IPS-15b (cell line): Measurements from ENCODE around the gene GAL3ST1.
"Not testable (repeated sequence)": the region's sequence is repeated elsewhere in the genome, so short reads cannot be mapped to it uniquely, and the experiment has no call there.

Experiments used
- H3K27me3 ChIP-seq: one replicate; pipeline ENCODE4 v1.6.1; 2013; ENCODE audit warnings: low read length; ENCODE audit not compliant: control insufficient read depth, insufficient read depth
- H3K36me3 ChIP-seq: one replicate; pipeline ENCODE4 v1.6.1; 2013; ENCODE audit warnings: low read length; ENCODE audit not compliant: control insufficient read depth, insufficient read depth
- H3K4me1 ChIP-seq: one replicate; pipeline ENCODE4 v1.6.1; 2013; ENCODE audit warnings: mild to moderate bottlenecking, low read length; ENCODE audit not compliant: control insufficient read depth, insufficient read depth
- H3K4me3 ChIP-seq: one replicate; pipeline ENCODE4 v1.5.1; 2013; ENCODE audit warnings: low read depth, low read length
- H3K9ac ChIP-seq: one replicate; pipeline ENCODE4 v1.6.1; 2013; ENCODE audit warnings: low read depth, mild to moderate bottlenecking, low read length
- H3K9me3 ChIP-seq: one replicate; pipeline ENCODE4 v1.6.1; 2013; ENCODE audit warnings: mild to moderate bottlenecking, low read length; ENCODE audit not compliant: control insufficient read depth, insufficient read depth

GAL3ST1 gene, protein sequence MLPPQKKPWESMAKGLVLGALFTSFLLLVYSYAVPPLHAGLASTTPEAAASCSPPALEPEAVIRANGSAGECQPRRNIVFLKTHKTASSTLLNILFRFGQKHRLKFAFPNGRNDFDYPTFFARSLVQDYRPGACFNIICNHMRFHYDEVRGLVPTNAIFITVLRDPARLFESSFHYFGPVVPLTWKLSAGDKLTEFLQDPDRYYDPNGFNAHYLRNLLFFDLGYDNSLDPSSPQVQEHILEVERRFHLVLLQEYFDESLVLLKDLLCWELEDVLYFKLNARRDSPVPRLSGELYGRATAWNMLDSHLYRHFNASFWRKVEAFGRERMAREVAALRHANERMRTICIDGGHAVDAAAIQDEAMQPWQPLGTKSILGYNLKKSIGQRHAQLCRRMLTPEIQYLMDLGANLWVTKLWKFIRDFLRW

DNA sequence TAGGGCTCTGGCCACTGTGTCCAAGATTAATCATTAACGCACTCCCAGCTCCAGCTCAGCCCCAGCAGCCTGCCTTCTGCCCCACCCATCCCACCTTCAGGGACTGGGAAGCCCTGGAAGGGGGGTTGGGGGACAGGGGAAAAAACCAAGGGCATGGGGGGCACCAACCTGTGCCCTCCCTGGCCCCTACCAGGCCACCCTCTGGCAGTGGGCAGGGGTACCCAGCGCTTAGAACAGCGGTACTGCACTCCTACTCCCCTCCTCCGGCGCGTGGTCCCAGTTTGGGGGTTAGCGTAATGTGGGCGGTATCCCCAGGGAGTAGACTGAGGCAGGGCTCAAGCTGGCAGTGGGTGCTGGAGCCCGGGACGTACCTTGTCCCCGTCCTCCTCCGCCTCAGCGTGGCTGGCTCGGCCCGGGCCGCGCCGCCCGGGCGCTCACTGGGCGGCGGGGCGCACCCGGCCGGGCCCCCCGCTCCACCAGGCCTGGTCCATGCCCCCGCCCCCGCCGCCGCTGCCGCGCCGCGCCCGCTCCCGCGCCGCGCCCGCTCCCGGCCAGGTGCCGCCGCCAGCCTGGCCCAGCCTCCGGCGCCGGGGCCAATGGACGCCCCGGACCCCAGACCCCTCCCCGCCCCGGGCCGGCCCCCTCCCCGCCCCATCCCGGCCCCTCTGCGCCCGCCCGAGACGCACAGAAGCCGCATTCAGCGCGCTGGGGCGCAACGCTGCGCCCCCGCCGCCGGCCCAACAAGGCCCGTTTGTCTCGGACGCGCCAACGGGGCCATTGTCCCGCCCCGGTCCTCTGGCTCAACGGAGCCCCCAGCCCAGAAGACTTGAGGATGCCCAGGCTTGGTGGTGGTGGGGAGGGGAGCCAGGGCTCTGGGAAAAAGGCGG lies at the start of gene GAL3ST1:
Gene GAL3ST1 (minus strand): TSS at position 571 of the 887 bp plus-strand sequence. CDS start 17,273 bp downstream, outside the sequence.
- H3K9ac ChIP-seq = no peak within 1 kb of the TSS
- H3K9me3 ChIP-seq = no peaks in the 10 kb centered on the region
- peaks cover 2% of the 10 kb centered on the region for H3K4me1 ChIP-seq
- no peaks in the 10 kb centered on the region for H3K27me3 ChIP-seq
- H3K4me3 ChIP-seq = peak within 1 kb of the TSS; percentile 60
- H3K36me3 ChIP-seq = peaks cover 32% of the 10 kb centered on the region

DNA sequence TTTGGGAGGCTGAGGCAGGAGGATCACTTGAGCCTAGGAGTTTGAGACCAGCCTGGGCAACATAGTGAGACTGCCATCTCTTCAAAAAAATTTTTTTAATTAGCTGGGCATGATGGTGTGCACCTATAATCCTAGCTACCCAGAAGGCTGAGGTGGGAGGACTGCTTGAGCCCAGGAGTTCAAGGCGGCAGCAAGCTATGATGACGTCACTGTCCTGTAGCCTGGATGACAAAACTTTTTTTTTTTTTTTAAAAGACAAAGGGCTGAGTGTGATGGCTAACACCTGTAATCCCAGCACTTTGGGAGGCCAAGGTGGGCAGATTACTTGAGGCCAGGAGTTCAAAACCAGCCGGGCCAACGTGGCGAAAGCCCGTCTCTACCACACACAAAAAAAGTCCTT lies 45.4 kb upstream of the GAL3ST1 start:
- not testable (repeated sequence) for H3K4me3 ChIP-seq, H3K9me3 ChIP-seq, H3K9ac ChIP-seq, H3K36me3 ChIP-seq, H3K4me1 ChIP-seq, H3K27me3 ChIP-seq

DNA sequence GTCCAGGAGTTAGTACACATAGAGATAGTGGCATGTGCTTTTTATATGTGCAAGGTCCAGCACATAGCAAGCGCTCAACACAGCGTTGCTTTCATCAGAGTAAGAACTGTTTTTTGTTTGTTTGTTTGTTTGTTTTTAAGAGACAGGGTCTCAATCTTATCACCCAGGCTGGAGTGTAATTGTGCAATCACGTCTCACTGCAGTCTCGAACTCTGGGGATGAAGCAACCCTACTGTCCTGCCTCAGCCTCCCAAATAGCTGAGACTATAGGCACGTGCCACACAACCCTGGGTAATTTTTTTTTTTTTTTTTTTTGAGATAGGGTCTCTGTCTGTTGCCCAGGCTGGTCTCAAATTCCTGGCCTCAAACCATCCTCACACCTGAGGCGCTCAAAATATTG lies 43.4 kb upstream of the GAL3ST1 start:
- Histone ChIP-seq H3K36me3 (peaks cover 10% of the 10 kb centered on the region), H3K9ac (no peak overlapping the region), H3K9me3 (no peaks in the 10 kb centered on the region), H3K4me3 (no peak overlapping the region), H3K4me1 (no peaks in the 10 kb centered on the region), H3K27me3 (no peaks in the 10 kb centered on the region)

DNA sequence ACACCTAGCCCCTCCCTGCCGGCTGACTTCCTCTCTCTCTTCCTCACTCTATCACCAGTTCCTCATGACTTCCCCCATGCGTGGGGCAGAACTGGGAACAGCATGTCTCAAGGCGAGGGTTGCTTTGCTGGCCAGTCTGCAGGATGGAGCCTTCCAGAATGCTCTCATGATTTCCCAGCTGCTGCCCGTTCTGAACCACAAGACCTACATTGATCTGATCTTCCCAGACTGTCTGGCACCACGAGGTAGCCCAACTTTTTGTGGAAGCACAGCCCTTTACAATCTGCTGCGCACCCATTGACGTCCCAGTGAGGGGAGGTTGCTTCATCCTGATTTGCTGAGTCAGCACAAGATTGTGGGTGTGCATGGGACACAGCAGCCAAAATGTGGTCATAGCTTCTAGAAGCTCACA lies 41.1 kb upstream of the GAL3ST1 start:
- Histone ChIP-seq H3K27me3 (no peaks in the 10 kb centered on the region), H3K9ac (no peak overlapping the region), H3K4me1 (no peaks in the 10 kb centered on the region), H3K4me3 (no peak overlapping the region), H3K9me3 (no peaks in the 10 kb centered on the region), H3K36me3 (peaks cover 8% of the 10 kb centered on the region)

DNA sequence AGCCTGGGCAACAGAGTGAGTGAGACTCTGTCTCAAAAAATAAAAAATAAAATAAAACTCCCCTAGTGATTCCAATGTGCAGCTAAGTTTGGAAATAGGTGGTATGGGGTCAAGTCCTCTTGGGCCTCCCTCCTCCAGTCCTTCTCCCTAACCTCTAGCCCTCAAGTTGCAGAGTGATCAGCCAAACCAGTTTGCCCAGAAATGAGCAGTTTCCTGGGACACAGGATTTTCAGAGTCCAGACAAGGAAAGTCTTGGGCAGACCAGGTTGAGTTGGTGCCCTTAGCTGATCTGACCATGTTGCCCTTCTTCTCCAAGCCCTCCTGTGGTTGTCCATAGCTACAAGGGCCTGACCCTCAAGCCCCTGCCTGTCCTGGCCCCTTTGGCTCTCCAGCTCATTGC lies 40.4 kb upstream of the GAL3ST1 start:
- H3K4me1 ChIP-seq = no peaks in the 10 kb centered on the region
- no peak overlapping the region for H3K9ac ChIP-seq
- no peak overlapping the region for H3K4me3 ChIP-seq
- H3K27me3 ChIP-seq = no peaks in the 10 kb centered on the region
- H3K9me3 ChIP-seq = no peaks in the 10 kb centered on the region
- H3K36me3 ChIP-seq = peaks cover 12% of the 10 kb centered on the region

DNA sequence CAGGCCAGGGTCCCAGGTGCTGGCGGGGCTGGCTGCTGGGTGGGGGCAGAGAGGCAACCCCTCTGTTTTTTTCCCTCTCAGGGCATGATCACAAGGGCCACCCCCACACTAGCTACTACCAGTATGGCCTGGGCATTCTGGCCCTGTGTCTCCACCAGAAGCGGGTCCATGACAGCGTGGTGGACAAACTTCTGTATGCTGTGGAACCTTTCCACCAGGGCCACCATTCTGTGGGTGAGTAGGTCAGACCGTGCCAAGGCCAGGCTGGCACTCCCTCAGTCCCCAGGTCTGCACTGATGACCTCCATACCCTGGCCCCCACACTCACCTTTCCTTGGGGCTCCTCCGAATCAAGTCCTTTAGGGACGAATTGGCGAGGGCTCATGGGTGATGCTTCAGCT lies 39.8 kb upstream of the GAL3ST1 start:
- no peak overlapping the region for H3K4me3 ChIP-seq
- H3K9ac ChIP-seq = no peak overlapping the region
- H3K4me1 ChIP-seq = no peaks in the 10 kb centered on the region
- peaks cover 12% of the 10 kb centered on the region for H3K36me3 ChIP-seq
- H3K9me3 ChIP-seq = no peaks in the 10 kb centered on the region
- no peaks in the 10 kb centered on the region for H3K27me3 ChIP-seq

DNA sequence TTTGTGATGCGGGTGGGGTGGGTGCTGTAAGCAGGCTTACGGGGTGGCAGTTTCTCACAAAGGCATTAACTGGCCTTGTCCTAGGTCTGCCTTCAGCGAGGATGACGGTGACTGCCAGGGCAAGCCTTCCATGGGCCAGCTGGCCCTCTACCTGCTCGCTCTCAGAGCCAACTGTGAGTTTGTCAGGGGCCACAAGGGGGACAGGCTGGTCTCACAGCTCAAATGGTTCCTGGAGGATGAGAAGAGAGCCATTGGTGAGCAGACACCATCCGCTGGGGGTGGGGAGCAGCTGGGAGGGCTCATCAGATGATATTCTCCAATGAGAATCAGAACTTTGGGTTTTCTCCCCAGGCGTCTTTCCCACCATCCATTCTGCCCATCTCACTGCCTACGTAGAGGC lies 38.3 kb upstream of the GAL3ST1 start:
- no peak overlapping the region for H3K9ac ChIP-seq
- H3K4me1 ChIP-seq = no peaks in the 10 kb centered on the region
- H3K27me3 ChIP-seq = no peaks in the 10 kb centered on the region
- H3K36me3 ChIP-seq = peaks cover 12% of the 10 kb centered on the region
- H3K9me3 ChIP-seq = no peaks in the 10 kb centered on the region
- no peak overlapping the region for H3K4me3 ChIP-seq

DNA sequence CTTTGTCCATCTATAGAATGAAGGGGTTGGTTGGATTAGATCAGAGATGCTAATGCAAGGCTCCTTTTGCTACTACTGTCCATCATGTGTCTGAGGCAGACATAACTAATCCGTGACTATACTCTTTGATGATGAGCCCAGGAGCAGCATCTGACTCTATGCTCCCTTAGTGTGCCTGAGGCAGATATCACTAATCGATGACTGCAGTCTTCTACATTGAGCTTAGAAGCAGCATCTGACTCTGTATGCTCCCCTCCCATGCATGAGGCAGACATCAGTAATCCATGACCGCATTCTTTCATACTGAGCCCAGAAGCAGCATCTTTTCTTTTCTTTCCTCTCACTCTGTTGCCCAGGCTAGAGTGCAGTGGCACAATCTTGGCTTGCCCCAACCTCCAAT lies 36.7 kb upstream of the GAL3ST1 start:
- no peaks in the 10 kb centered on the region for H3K27me3 ChIP-seq
- H3K9me3 ChIP-seq = no peaks in the 10 kb centered on the region
- no peaks in the 10 kb centered on the region for H3K4me1 ChIP-seq
- no peak overlapping the region for H3K9ac ChIP-seq
- peaks cover 12% of the 10 kb centered on the region for H3K36me3 ChIP-seq
- no peak overlapping the region for H3K4me3 ChIP-seq

DNA sequence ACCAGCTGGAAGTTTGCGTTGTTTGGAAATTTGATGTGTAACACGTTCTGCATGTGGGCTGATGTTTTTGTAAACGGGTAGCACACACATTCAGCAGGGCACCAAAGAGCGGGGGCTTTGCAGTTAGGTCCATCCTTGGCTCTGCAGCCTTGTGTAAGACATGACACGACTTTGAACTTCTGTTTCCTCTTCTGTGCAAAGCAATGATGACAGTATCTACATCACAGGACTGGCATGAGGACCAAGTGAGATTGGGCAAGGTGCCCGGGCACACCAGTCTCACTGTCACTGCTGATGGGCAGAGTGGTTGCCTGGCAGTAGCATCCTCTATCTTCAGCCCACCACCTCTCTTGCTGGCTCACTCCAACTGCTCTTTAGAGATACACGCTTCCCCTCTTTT lies 35.8 kb upstream of the GAL3ST1 start:
- H3K9me3 ChIP-seq = no peaks in the 10 kb centered on the region
- H3K36me3 ChIP-seq = peaks cover 8% of the 10 kb centered on the region
- H3K4me1 ChIP-seq = no peaks in the 10 kb centered on the region
- no peaks in the 10 kb centered on the region for H3K27me3 ChIP-seq
- no peak overlapping the region for H3K4me3 ChIP-seq
- H3K9ac ChIP-seq = no peak overlapping the region

DNA sequence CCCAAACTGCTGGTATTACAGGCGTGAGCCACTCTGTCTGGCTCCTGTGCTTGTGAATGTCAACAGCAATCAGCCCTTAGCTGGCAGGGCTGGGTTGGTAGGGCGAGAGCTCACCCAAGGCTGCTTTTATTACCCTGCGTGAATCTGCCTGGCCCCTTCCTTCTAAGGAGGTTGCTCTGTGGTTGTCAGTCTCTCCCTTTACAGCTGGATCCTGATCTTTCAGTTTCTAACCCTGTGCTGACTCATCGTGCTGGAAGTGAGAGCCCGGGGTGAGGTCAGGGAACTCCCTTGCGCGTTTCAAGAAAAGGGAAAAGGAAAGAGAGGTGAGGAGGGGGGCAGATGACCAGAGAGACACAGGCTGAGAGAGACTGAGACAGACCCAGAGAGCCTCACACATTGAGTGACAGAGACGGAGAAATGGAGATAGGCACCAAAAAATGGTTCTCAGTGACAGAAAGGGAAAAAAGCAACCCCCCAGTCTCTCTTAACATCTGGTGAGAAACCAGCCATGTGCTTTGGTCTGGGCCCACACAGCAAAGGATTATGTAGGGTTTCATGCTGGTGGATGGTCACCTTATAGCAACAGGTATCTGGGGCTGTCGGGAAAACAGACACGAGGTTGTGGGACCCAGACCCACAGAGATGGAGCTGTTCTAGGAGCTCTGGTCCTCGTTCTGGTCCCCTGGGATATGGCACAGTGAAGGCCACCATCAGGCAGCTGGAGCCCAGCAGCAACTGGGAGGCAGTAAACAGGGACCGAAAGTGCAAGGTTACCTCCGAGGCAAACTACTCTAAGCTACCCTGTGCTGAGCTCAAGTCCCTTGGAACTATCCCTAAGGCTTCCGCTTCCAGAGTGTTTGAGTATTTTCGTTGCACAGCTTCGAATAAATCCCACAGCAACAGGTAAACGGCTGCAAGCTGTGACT lies 35.1 kb upstream of the GAL3ST1 start:
- Histone ChIP-seq H3K36me3 (peaks cover 8% of the 10 kb centered on the region), H3K9ac (no peak overlapping the region), H3K9me3 (no peaks in the 10 kb centered on the region), H3K4me3 (no peak overlapping the region), H3K4me1 (no peaks in the 10 kb centered on the region), H3K27me3 (no peaks in the 10 kb centered on the region)

DNA sequence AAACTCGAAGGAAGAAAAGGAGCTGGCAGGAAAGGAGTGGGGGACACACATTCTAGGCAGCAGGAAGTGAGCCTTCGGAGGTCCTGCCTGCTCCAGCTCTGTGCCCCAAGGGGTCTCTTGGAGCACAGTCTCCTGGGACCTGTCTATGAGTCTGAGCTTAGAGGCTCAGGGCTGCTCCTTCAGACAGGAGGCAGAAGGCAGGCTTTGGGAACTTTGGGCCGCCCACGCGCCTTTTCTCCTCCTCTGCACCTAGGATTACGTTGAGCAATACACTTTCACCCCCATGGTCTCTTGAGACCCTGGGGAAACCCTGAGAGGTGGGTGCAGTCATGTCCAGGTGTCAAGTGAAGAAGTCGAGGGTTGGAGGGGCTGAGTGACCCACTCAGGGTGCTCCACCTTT lies 33.5 kb upstream of the GAL3ST1 start:
- Histone ChIP-seq H3K36me3 (peaks cover 8% of the 10 kb centered on the region), H3K9me3 (no peaks in the 10 kb centered on the region), H3K4me1 (no peaks in the 10 kb centered on the region), H3K9ac (no peak overlapping the region), H3K27me3 (no peaks in the 10 kb centered on the region), H3K4me3 (no peak overlapping the region)
